HEK293 (cell line): Measurements from ENCODE around the gene GRAP2.

Experiments used
- CTCF ChIA-PET: fragments of 350-600 bp; formaldehyde crosslinking; extraction: SDS; loops from one replicate; lab custom pipeline; 2021; ENCODE audit warnings: antibody characterized with exemption; lab: Yijun Ruan, JAX
- POLR2A ChIA-PET: fragments of 300-600 bp; formaldehyde crosslinking; extraction: SDS; loops from one replicate; lab custom pipeline; 2020; ENCODE audit warnings: antibody characterized with exemption, inconsistent platforms; lab: Yijun Ruan, JAX
- H3K27ac ChIP-seq: fragments of 200-500 bp; sonication (Bioruptor generic); 2 replicates; pipeline ENCODE4 v1.5.1; 2014; ENCODE audit warnings: low read depth, low read length, control low read depth, inconsistent platforms; ENCODE audit errors: extremely low read depth
- H3K36me3 ChIP-seq, 2 experiments: fragments of 200-500 bp in 1 of 2; sonication (Bioruptor generic) in 1 of 2; 1 replicate in 1 of 2; 2 replicates in 1 of 2; pipeline ENCODE4 v1.5.1; 2014 to 2017; ENCODE audit warnings: inconsistent platforms in 2 of 2, low read length in 2 of 2; ENCODE audit not compliant: control insufficient read depth in 2 of 2, insufficient read depth in 1 of 2
- H3K4me1 ChIP-seq: fragments of 200-500 bp; sonication (Bioruptor generic); 2 replicates; pipeline ENCODE4 v1.5.1; 2014; ENCODE audit warnings: mild to moderate bottlenecking, low read length, inconsistent platforms; ENCODE audit not compliant: control insufficient read depth, insufficient read depth
- H3K4me3 ChIP-seq: 2 replicates; pipeline ENCODE4 v1.5.1; 2011; ENCODE audit warnings: low read depth, mild to moderate bottlenecking, control low read depth, low read length, moderate library complexity
- H3K9me3 ChIP-seq: fragments of 200-500 bp; sonication (Bioruptor generic); 2 replicates; pipeline ENCODE4 v1.5.1; 2014; ENCODE audit warnings: low read depth, low read length, inconsistent platforms; ENCODE audit not compliant: control insufficient read depth, insufficient read depth
- BCL11A ChIP-seq: fragments of 450-650 bp; formaldehyde crosslinking; IDR thresholded peaks from 2 replicates; pipeline ENCODE4 v1.5.1; 2016; ENCODE audit warnings: low read depth, missing biosample characterization, missing genetic modification characterization
- ELK4 ChIP-seq: IDR thresholded peaks from 2 replicates; pipeline ENCODE4 v1.6.1; 2011; ENCODE audit warnings: mild to moderate bottlenecking, low read depth, low read length, borderline replicate concordance
- KLF7 ChIP-seq: fragments of 450-650 bp; formaldehyde crosslinking; IDR thresholded peaks from 2 replicates; pipeline ENCODE4 v1.5.1; 2016; ENCODE audit warnings: missing biosample characterization, missing genetic modification characterization, borderline replicate concordance
- OSR2 ChIP-seq: fragments of 450-650 bp; formaldehyde crosslinking; IDR thresholded peaks from 2 replicates; pipeline ENCODE4 v1.5.1; 2016; ENCODE audit warnings: missing biosample characterization, missing genetic modification characterization
- PRDM10 ChIP-seq: fragments of 450-650 bp; formaldehyde crosslinking; IDR thresholded peaks from 2 replicates; pipeline ENCODE4 v1.5.1; 2016; ENCODE audit warnings: missing biosample characterization, missing genetic modification characterization
- PRDM6 ChIP-seq: fragments of 450-650 bp; formaldehyde crosslinking; IDR thresholded peaks from 2 replicates; pipeline ENCODE4 v1.5.1; 2017; ENCODE audit warnings: missing biosample characterization, missing genetic modification characterization
- RBAK ChIP-seq: fragments of 450-650 bp; formaldehyde crosslinking; IDR thresholded peaks from 2 replicates; pipeline ENCODE4 v1.5.1; 2016; ENCODE audit warnings: missing biosample characterization, missing genetic modification characterization
- SCRT1 ChIP-seq: fragments of 450-650 bp; formaldehyde crosslinking; IDR thresholded peaks from 2 replicates; pipeline ENCODE4 v1.5.1; 2016; ENCODE audit warnings: missing biosample characterization, missing genetic modification characterization, borderline replicate concordance
- ZBTB1 ChIP-seq: fragments of 450-650 bp; formaldehyde crosslinking; IDR thresholded peaks from 2 replicates; pipeline ENCODE4 v1.5.1; 2016; ENCODE audit warnings: missing biosample characterization, missing genetic modification characterization
- ZBTB11 ChIP-seq: fragments of 450-650 bp; formaldehyde crosslinking; conservative IDR thresholded peaks from 2 replicates; pipeline ENCODE4 v1.5.1; 2016; ENCODE audit warnings: low read depth, missing biosample characterization, missing genetic modification characterization
- ZBTB8A ChIP-seq: fragments of 450-650 bp; formaldehyde crosslinking; IDR thresholded peaks from 2 replicates; pipeline ENCODE4 v1.5.1; 2016; ENCODE audit warnings: missing biosample characterization, missing genetic modification characterization
- ZNF155 ChIP-seq: fragments of 450-650 bp; formaldehyde crosslinking; IDR thresholded peaks from 2 replicates; pipeline ENCODE4 v1.5.1; 2016; ENCODE audit warnings: missing biosample characterization, missing genetic modification characterization
- ZNF2 ChIP-seq: fragments of 450-650 bp; formaldehyde crosslinking; IDR thresholded peaks from 2 replicates; pipeline ENCODE4 v1.5.1; 2016; ENCODE audit warnings: missing biosample characterization, missing genetic modification characterization
- ZNF24 ChIP-seq: fragments of 450-650 bp; formaldehyde crosslinking; IDR thresholded peaks from 2 replicates; pipeline ENCODE4 v1.5.1; 2016; ENCODE audit warnings: missing biosample characterization, missing genetic modification characterization
- ZNF354C ChIP-seq: fragments of 450-650 bp; formaldehyde crosslinking; IDR thresholded peaks from 2 replicates; pipeline ENCODE4 v1.5.1; 2016; ENCODE audit warnings: missing biosample characterization, missing genetic modification characterization, low read depth, borderline replicate concordance
- ZNF404 ChIP-seq: fragments of 450-650 bp; formaldehyde crosslinking; IDR thresholded peaks from 2 replicates; pipeline ENCODE4 v1.5.1; 2017; ENCODE audit warnings: missing biosample characterization, missing genetic modification characterization
- ZNF518A ChIP-seq: fragments of 450-650 bp; formaldehyde crosslinking; conservative IDR thresholded peaks from 2 replicates; pipeline ENCODE4 v1.5.1; 2016; ENCODE audit warnings: low read depth, missing biosample characterization, missing genetic modification characterization
- ZNF560 ChIP-seq: fragments of 450-650 bp; formaldehyde crosslinking; IDR thresholded peaks from 2 replicates; pipeline ENCODE4 v1.5.1; 2017; ENCODE audit warnings: missing biosample characterization, missing genetic modification characterization, borderline replicate concordance
- ZNF600 ChIP-seq: fragments of 450-650 bp; formaldehyde crosslinking; IDR thresholded peaks from 2 replicates; pipeline ENCODE4 v1.5.1; 2016; ENCODE audit warnings: missing biosample characterization, missing genetic modification characterization
- ZNF621 ChIP-seq: fragments of 450-650 bp; formaldehyde crosslinking; IDR thresholded peaks from 2 replicates; pipeline ENCODE4 v1.5.1; 2017; ENCODE audit warnings: missing biosample characterization, missing genetic modification characterization
- ZNF670 ChIP-seq: fragments of 450-650 bp; formaldehyde crosslinking; IDR thresholded peaks from 2 replicates; pipeline ENCODE4 v1.5.1; 2016; ENCODE audit warnings: missing biosample characterization, missing genetic modification characterization, low read depth
- ZNF701 ChIP-seq: fragments of 450-650 bp; formaldehyde crosslinking; IDR thresholded peaks from 2 replicates; pipeline ENCODE4 v1.5.1; 2016; ENCODE audit warnings: missing biosample characterization, missing genetic modification characterization
- ZNF777 ChIP-seq: fragments of 450-650 bp; formaldehyde crosslinking; IDR thresholded peaks from 2 replicates; pipeline ENCODE4 v1.5.1; 2017; ENCODE audit warnings: missing biosample characterization, missing genetic modification characterization, borderline replicate concordance
- ZNF791 ChIP-seq: fragments of 450-650 bp; formaldehyde crosslinking; IDR thresholded peaks from 2 replicates; pipeline ENCODE4 v1.5.1; 2016; ENCODE audit warnings: missing biosample characterization, missing genetic modification characterization

The GRAP2 gene

GRCh38 chr22:40004836-40005235 lies 104.0 kb downstream of the GRAP2 start (continued):
- TF ChIP-seq ZNF701 (tag by site-specific recombination) (no peak), ZBTB11 (no peak), ZNF560 (tag by site-specific recombination) (no peak), ZNF2 (no peak), ZBTB8A (tag by site-specific recombination) (no peak), ZNF670 (tag by site-specific recombination) (no peak), SCRT1 (no peak), ZNF24 (no peak), PRDM10 (no peak), ZNF777 (tag by site-specific recombination) (no peak)

- H3K4me1 ChIP-seq = 0 out of 2 replicates have a peak, but pooled peaks cover 2% of the 10 kb centered on the region
- POLR2A ChIA-PET = no interaction called here
- no peaks in the 10 kb centered on the region for H3K9me3 ChIP-seq
- no peak for TF ChIP-seq ZNF621
- no peak for TF ChIP-seq BCL11A (tag by site-specific recombination)
- TF ChIP-seq ZNF404 (tag by site-specific recombination) = no peak
- no peak for TF ChIP-seq ZNF791
- no peak for TF ChIP-seq ELK4
- no peak for TF ChIP-seq PRDM6 (tag by site-specific recombination)
- TF ChIP-seq ZNF354C (tag by site-specific recombination) = no peak
- TF ChIP-seq RBAK (tag by site-specific recombination) = no peak
- no peak for TF ChIP-seq KLF7 (tag by site-specific recombination)
- TF ChIP-seq ZNF518A (tag by site-specific recombination) = no peak
- TF ChIP-seq OSR2 (tag by site-specific recombination) = no peak
- no peak for TF ChIP-seq ZNF600 (tag by site-specific recombination)
- no peak for TF ChIP-seq ZBTB1
- TF ChIP-seq ZNF155 (tag by site-specific recombination) = no peak
Observed at GRCh38 chr22:40006641-40007040, 105.8 kb downstream of the GRAP2 start.

More at GRCh38 chr22:40006641-40007040, 105.8 kb downstream of the GRAP2 start:
- no peak overlapping the region for H3K4me3 ChIP-seq
- H3K27ac ChIP-seq = no peak overlapping the region
- no peaks in the 10 kb centered on the region for H3K36me3 ChIP-seq
- CTCF ChIA-PET = interaction anchor here (0.7 to 1.4 kb wide), 2 partner anchors 67 to 74 kb away, joined by 3 read pairs; no protein-coding TSS in a partner anchor
